ENCODE measurements around the gene CNPPD1. TPM values are rescaled to one million over a fixed set of nuclear protein-coding genes. Genes with fewer than 3 reads are reported as not detected.
"Not testable (repeated sequence)": the region's sequence is repeated elsewhere in the genome, so short reads cannot be mapped to it uniquely, and the experiment has no call there.

The CNPPD1 gene
- polyA plus RNA-seq, 4 donors: 39.5 to 69.2 (median 58.8) TPM

DNA sequence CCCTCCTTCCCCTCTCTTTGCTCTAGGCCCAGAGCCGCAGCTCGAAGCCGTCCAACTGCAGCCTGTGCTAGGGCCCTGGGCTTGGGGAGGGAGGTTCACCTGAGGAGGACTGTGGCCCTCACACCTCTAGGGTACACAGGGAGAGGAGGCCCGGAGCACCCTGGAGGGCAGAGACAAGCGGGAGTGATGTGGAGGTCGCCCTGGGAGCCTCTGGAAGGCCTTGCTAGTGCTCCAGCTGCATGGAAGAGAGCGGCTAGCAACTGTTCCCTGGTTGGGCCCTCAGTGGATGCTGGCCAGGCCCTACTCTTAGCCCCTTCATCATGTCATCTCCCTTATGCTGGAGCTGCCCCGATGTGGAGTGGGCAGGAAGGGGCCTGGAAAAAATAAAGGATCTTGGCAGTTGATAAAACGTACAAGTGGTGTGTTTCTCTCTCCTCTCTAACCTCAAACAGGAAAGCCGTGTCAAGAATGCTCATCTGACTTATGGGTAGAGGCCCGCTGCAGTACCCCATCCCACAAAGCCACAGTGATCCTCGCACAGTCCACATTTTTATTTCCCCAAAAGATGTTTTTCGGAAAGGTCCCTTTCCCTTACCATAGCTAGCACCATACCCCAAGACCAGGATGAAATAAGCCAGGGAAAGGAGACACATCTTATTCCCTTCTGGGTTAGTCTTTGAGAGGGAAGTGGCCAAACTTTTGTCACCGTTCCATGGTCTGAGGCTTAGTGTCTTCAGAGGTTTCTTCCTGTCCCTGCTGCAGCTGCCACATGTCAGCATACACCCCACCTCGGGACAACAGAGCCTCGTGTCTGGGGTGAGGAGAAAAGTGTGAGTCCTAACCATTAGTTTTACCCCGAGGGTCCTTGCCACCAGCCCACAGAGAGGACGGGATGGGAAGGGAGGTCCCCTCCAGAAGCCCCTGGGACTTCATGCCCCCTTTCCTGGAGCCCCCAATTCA lies 32.8 kb upstream of the CNPPD1 start:
- no peak for DNase-seq (ENCODE audit: low read depth in 4 of 4, low spot score in 3 of 4)

DNA sequence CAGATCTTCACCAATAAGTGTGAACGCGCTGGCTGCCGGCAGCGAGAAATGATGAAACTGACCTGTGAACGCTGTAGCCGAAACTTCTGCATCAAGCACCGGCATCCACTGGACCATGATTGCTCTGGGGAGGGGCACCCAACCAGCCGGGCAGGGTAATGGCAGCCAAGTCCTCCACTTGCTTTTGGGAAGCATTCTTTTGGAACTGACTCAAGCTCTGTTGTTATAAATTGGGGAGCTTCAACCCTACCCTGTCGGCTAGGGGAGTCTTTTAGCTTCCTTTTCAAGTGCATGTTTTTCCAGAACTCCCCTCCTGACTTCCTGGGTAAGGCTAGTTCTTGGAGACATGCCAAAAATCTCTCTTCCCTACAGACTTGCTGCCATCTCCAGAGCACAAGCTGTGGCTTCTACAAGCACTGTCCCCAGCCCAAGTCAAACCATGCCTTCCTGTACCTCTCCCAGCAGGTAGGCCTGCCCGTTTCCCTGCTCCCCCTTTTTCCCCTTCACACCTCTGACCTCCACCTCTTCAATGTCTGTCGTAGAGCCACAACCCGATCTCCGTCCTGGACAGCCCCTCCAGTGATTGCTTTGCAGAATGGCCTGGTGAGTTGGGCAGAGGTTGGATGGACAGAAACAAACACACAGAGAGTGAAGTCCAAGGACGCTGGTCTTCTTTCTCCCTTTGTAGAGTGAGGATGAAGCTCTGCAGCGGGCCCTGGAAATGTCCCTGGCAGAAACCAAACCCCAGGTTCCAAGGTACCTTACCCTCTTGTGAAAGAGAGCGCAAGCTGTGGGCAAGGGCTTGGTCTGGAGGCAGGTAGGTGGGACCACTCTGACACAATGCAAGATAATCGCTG lies 31.4 kb upstream of the CNPPD1 start:
- DNase-seq (ENCODE audit: low read depth in 4 of 4, low spot score in 3 of 4): no peak

DNA sequence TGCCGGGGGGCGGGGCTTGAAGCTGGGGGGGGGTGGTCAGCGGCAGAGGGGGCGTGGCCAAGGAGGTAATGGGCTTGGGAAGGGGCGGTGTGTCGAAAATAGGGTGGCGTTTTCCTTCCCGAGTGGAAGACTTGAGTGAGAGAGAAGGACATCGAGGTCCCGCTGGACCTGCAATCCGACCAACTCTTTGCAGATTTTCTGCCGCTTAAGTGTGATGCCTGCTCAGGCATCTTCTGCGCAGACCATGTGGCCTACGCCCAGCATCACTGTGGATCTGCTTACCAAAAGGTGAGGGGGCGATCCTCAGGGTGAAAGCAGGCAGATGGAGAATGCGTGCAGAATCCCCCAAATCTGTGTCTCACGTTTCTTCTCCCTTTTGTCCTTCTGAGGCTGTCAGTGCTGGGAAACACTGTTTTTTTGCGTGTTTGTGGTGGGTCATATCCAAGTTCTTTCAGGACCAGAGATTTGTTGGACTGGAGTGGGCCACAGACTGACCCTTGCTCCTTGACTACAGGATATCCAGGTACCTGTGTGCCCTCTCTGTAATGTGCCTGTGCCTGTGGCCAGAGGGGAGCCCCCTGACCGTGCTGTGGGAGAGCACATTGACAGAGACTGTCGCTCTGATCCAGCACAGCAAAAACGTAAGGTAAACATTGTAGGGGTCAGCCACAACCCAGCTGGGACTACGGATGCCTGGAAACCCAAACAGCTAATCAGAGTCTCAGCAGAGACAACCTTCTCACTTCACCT lies 30.6 kb upstream of the CNPPD1 start:
- no peak for DNase-seq (ENCODE audit: low read depth in 4 of 4, low spot score in 3 of 4)

DNA sequence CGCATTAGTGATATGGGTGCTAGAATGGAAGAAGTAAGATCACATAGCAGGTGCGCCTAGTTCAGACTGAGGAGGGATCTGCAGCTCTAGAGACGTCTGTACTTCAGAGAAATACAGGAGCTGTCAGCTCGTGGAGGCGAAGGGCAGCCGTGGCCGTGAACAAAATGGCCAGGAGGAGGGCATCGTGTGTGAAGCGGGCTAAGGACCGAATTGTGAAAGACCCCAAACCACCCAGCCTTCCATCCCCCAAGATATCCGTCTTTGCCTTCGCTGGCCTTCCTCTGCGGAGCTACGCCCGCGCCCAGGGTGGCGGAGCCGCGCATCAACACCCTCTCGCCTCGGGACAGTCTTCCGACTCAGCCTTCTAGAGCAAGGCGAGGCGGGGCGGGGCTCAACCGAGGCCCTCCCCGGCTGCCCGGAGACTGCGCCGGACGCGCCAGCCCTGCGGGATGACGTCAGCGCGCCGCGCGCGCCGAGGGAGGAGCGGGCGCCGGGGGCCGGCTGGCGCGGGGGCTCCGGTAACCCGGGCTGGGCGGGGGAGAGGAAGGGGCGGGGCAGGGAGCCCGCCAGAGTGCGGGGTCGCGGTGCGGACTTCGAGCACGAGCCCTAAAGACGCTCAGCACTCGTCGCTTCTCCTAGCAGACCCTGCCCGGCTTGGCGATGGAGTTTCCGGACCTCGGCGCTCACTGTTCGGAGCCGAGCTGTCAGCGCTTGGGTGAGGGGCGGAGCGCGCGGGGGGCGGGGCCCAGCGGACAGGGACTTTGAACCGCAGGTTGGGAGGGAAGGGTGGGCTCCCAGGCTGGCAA lies 29.8 kb upstream of the CNPPD1 start, which contains the start of gene ZFAND2B:
ZFAND2B (plus strand) TSS at position 455 of the 806 bp plus-strand sequence; CDS start at position 661, 206 bp downstream.
- DNase-seq (ENCODE audit: low read depth in 4 of 4, low spot score in 3 of 4): peak; percentile 86 to 91 (median 90)

DNA sequence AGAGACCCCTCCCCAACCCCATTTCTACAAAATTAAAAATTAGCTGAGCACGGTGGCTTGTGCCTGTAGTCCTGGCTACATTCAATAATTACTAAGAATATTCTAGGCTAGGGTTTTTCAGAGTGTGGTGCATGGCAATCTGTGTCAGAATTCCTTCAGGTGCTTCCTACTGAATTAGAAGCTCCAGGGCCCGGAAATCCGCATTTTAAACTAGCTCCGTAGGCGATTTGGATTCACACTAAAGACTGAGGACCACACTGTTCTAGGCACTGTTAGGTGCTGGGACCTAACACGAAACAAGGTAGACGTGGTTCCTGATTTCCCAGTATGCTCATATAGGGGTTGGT lies 29.2 kb upstream of the CNPPD1 start:
- DNase-seq (ENCODE audit: low read depth in 4 of 4, low spot score in 3 of 4): no peak

DNA sequence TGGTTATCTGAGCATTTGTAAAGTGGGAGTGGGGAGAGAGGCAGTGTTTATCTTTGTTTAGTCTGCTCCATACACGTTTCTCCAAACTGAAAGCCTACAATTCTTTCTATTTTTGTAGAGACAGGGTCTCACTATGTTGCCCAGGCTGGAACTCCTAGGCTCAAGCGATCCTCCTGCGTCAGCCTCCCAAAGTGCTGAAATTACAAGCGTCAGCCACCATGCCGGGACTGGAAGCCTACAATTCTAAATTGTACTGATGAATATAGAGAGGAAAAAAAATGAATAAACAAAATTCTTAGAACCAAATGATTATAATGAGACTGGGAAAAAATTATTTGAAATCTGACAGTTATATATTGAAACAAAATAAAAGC lies 28.4 kb upstream of the CNPPD1 start:
- DNase-seq (ENCODE audit: low read depth in 4 of 4, low spot score in 3 of 4): no peak

DNA sequence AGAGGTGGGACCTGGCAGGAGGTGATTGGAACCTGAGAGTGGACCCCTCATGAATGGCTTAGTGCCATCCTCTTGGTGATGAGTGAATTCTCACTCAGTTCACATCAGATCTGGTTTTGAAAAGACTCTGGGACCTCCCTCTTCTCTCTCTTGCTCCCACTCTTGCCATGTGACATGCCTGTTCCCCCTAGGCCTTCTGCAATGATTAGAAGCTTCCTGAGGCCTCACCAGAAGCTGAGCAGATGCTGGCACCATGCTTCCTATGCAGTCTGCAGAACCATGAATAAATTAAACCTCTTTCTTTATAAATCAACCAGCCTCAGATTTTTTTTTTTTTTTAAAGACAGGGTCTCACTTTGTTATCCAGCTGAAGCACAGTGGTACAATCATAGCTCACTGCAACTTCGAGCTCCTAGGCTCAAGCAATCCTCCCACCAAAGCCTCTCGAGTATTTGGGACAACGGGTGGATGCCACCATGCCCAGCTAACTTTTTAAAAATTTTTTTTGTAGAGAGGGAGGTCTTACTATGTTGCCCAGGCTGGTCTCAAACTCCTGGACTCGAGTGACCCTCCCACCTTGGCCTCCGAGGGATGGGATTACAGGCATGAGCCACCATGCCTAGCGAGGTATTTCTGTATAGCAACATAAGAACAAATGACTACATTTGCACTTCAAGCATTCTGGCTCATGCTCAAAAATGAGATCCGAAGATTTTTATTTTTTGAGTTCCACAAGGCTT lies 27.9 kb upstream of the CNPPD1 start:
- no peak for DNase-seq (ENCODE audit: low read depth in 4 of 4, low spot score in 3 of 4)

DNA sequence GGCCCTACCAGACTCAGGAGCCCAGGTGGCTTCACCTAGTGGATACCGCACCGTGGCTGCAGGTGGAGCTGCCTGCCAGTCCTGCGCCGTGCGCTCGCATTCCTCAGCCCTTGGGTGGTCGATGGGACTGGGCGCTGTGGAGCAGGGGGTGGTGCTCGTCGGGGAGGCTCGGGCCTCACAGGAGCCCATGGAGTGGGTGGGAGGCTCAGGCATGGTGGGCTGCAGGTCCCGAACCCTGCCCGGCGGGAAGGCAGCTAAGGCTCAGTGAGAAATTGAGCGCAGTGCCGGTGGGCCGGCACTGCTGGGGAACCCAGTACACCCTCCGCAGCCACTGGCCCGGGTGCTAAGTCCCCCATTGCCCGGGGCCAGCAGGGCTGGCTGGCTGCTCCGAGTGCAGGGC lies 24.6 kb upstream of the CNPPD1 start:
- DNase-seq (ENCODE audit: low read depth in 4 of 4, low spot score in 3 of 4): not testable (repeated sequence)

DNA sequence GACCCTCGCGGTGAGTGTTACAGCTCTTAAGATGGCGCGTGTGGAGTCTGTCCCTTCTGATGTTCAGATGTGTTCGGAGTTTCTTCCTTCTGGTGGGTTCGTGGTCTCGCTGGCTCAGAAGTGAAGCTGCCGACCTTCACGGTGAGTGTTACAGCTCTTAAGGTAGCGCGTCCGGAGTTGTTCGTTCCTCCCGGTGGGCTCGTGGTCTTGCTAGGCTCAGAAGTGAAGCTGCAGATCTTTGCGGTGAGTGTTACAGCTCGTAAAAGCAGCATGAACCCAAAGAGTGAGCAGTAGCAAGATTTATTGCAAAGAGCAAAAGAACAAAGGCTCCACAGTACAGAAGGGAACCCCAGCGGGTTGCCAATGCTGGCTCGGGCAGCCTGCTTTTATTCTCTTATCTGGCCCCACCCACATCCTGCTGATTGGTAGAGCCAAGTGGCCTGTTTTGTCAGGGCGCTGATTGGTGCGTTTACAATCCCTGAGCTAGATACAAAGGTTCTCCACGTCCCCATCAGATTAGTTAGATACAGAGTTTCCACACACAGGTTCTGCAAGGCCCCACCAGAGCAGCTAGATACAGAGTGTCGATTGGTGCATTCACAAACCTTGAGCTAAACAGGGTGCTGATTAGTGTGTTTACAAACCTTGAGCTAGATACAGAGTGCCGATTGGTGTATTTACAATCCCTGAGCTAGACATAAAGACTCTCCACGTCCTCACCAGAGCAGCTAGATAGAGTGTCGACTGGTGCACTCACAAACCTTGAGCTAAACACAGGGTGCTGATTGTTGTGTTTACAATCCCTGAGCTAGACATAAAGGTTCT lies 24.0 kb upstream of the CNPPD1 start:
- DNase-seq (ENCODE audit: low read depth in 4 of 4, low spot score in 3 of 4): not testable (repeated sequence)

DNA sequence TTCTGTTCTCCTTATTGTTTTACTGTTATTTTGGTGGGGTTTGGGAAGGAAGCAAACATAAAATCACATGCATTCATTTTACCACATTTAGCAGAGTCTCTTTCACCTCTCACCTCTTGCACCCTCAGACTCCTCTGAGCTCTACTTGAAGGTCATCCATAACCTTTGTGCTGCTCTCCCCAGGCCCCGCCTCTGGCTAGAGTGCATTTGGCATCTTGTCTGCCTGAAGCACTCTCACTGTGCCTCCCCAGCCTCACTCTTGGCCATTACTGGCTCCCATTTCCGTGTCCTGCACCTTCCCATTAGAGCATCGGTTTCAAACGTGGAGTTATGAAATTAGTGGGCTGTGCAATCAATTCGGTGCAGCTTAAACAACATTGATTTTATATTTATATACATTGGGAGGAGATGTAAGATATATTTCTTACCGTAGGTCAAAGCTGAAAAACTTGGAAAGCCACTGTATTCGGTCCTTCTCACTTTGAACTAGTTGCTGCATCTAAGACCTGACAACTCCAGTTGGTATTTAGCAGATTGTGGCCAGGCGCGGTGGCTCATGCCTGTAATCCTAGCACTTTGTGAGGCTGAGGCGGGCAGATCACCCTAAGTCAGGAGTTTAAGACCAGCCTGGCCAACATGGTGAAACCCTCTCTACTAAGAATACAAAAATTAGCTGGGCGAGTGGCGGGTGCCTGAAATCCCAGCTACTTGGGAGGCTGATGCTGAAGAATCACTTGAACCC lies 22.9 kb upstream of the CNPPD1 start:
- DNase-seq (ENCODE audit: low read depth in 4 of 4, low spot score in 3 of 4): no peak

DNA sequence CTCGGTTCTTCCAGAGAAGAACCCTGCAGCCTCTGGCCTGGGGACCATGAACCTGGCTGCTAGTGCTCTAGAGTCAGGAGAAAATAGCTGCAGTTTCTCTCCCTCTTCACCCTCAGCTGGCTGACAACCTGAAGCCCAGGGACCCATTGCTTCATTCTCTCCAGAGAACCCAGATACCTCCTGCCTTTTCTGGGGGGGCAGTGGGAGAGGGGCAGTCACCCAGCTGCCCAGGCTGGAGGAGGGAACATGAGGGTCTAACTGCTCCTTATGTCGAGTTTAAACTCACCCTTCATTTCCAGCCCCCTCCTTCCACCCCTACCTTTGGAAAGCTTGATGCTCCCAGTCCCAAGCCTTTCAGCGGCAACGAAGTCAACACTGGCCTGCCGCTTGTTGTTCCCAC lies 22.2 kb upstream of the CNPPD1 start:
- no peak for DNase-seq (ENCODE audit: low read depth in 4 of 4, low spot score in 3 of 4)

DNA sequence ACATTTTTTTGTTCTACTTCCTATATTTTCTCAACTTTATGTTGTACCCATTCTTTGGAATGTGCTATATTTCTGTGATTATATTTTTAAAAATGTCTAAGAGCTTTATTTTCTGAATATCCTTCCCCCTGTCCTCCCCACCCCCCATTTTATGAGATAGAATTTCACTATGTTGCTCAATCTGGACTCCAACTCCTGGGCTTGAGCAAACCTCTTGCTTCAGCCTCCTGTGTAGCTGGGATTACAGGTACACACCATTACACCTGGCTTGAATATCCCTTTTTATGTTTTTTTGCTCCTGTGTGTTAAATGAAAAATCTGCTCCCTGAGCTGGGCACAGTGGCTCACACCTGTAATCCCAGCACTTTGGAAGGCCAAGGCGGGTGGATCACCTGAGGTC lies 20.7 kb upstream of the CNPPD1 start:
- no peak for DNase-seq (ENCODE audit: low read depth in 4 of 4, low spot score in 3 of 4)

DNA sequence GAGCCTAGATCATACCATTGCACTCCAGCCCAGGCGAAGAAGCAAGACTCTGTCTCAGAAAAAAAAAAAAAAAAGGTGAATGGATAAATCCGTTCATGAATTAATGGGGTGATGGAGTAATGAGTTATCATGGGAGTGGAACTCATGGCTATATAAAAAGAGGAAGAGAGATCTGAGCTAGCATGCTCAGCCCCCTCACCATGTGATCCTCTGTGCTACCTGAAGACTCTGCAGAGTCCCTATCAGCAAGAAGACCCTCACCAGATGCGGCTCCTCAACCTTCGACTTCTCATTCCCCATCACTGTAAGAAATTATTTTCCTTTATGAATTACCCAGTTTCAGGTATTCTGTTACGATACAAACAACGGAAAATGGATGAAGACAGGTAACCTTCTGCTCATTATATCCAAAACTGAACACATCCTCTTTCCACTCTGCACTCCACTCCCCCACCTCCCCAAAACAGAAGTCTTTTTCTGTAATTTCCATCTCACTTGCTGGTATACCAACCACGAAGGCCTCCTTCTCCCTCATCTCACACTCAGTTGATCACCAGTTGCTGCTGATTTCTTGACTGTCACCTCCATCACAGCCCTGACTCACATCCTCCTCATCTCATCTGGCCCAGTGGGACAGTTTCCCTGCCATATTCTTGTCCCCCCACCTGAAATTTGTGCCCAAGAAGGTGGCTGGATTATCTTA lies 10.2 kb upstream of the CNPPD1 start:
- DNase-seq (ENCODE audit: low read depth in 4 of 4, low spot score in 3 of 4): no peak

DNA sequence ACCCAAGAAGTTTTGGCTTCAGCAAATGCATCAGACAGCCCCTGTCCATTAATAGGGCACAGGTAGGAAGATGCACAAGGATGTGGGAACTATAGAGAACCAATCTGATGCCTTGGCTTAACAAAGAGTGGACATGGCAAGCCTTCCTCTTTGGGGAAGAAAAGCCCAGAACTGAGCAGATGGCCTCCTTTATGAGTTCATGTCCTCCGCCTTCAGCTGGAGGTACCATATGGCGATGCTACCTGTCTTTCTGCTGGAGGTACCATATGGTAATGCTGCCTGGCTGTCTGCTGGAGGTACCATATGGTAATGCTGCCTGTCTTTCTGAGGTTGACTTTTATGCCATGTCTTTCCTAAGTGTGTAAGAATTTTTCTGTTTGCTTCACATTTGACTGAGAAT lies 7.4 kb upstream of the CNPPD1 start:
- DNase-seq (ENCODE audit: low read depth in 4 of 4, low spot score in 3 of 4): no peak

DNA sequence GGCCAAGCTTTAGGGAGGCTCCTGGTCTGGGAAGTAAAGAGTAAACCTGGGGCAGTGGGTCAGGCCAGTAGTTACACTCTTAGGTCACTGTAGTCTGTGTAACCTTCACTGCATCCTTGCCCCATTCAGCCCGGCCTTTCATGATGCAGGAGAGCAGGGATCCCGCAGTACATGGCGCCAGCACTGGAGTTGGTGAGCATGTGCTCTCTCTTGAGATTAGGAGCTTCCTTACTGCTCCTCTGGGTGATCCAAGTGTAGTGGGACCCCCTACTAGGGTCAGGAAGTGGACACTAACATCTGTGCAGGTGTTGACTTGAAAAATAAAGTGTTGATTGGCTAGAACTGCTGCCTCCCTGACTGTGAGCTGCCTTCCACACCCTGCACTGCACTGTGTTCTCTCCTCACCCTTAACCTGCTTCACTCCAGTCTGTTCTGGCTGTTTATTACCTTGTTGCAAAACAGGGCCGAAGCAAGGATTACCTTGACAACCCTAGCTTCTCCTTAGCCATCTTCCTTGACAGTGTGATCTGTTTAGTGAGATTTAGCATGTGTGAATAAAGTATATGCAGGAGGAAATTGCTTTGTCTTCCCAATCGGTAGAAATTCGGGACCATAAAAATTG lies 6.5 kb upstream of the CNPPD1 start:
- DNase-seq (ENCODE audit: low read depth in 4 of 4, low spot score in 3 of 4): no peak

DNA sequence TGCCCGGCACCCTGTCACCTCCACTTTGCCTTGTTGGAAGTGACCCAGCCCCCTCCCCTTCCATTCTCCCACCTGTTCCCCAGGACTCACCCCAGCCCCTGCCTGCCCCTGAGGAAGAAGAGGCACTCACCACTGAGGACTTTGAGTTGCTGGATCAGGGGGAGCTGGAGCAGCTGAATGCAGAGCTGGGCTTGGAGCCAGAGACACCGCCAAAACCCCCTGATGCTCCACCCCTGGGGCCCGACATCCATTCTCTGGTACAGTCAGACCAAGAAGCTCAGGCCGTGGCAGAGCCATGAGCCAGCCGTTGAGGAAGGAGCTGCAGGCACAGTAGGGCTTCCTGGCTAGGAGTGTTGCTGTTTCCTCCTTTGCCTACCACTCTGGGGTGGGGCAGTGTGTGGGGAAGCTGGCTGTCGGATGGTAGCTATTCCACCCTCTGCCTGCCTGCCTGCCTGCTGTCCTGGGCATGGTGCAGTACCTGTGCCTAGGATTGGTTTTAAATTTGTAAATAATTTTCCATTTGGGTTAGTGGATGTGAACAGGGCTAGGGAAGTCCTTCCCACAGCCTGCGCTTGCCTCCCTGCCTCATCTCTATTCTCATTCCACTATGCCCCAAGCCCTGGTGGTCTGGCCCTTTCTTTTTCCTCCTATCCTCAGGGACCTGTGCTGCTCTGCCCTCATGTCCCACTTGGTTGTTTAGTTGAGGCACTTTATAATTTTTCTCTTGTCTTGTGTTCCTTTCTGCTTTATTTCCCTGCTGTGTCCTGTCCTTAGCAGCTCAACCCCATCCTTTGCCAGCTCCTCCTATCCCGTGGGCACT lies 5.8 kb upstream of the CNPPD1 start:
- no peak for DNase-seq (ENCODE audit: low read depth in 4 of 4, low spot score in 3 of 4)

Data from left renal pelvis (tissue), 4 donors.